SU-DHL-6 (cell line): ENCODE results near the gene ZNF280A.

Experiments
- H2AFZ ChIP-seq: fragments of 200-600 bp; sonication (generic); 2 replicates; pipeline ENCODE4 v1.6.1; 2014; ENCODE audit warnings: low read depth, mild to moderate bottlenecking, moderate library complexity, mixed read lengths, antibody characterized with exemption, low read length; ENCODE audit not compliant: severe bottlenecking
- H3F3A ChIP-seq: fragments of 200-600 bp; shearing (Covaris generic); 2 replicates; pipeline ENCODE4 v1.6.0; 2016; ENCODE audit warnings: antibody characterized with exemption, mild to moderate bottlenecking; ENCODE audit not compliant: insufficient read depth
- H3K27ac ChIP-seq: fragments of 200-600 bp; sonication (generic); 2 replicates; pipeline ENCODE4 v1.5.1; 2016; ENCODE audit warnings: low read depth, mild to moderate bottlenecking, low read length, moderate library complexity, mixed read lengths
- H3K27me3 ChIP-seq: fragments of 200-600 bp; sonication (generic), shearing (Covaris generic); 2 replicates; pipeline ENCODE4 v1.6.0; 2014; ENCODE audit warnings: mild to moderate bottlenecking, low read length
- H3K36me3 ChIP-seq: fragments of 200-600 bp; sonication (generic); 2 replicates; pipeline ENCODE4 v1.6.1; 2014; ENCODE audit warnings: mild to moderate bottlenecking, low read length, mixed read lengths
- H3K4me2 ChIP-seq: fragments of 300-600, 200-600 bp; shearing (Covaris generic), sonication (generic); 2 replicates; pipeline ENCODE4 v1.6.0; 2014; ENCODE audit warnings: low read length, low read depth, mild to moderate bottlenecking; ENCODE audit not compliant: poor library complexity, severe bottlenecking
- H3K4me3 ChIP-seq: fragments of 200-600 bp; sonication (generic); 2 replicates; pipeline ENCODE4 v1.5.1; 2014; ENCODE audit warnings: antibody characterized with exemption, low read length, mild to moderate bottlenecking, mixed read lengths; ENCODE audit not compliant: insufficient read depth, poor library complexity, severe bottlenecking
- H3K79me2 ChIP-seq: fragments of 200-600 bp; sonication (generic); 2 replicates; pipeline ENCODE4 v1.6.1; 2014; ENCODE audit warnings: mild to moderate bottlenecking, low read length, moderate library complexity; ENCODE audit not compliant: insufficient read depth
- H3K9ac ChIP-seq: fragments of 200-600 bp; sonication (generic); 2 replicates; pipeline ENCODE4 v1.7.0; 2014; ENCODE audit warnings: mild to moderate bottlenecking, low read length
- H3K9me2 ChIP-seq: fragments of 200-600 bp; sonication (generic); replicated peaks from 2 replicates; pipeline ENCODE4 v1.6.1; 2014; ENCODE audit warnings: low read length; ENCODE audit not compliant: insufficient read depth
- H3K9me3 ChIP-seq: fragments of 200-600 bp; sonication (generic); 2 replicates; pipeline ENCODE4 v1.6.1; 2014; ENCODE audit warnings: low read length, mixed read lengths; ENCODE audit not compliant: insufficient read depth
- H4K20me1 ChIP-seq: fragments of 200-600 bp; sonication (generic); 2 replicates; pipeline ENCODE4 v1.6.1; 2014; ENCODE audit warnings: low read depth, mild to moderate bottlenecking, antibody characterized with exemption, low read length, moderate library complexity, mixed read lengths
- EZH2phosphoT487 ChIP-seq: fragments of 200-600 bp; sonication (generic), shearing (Covaris generic); conservative IDR thresholded peaks from 2 replicates; pipeline ENCODE4 v1.6.1; 2018; ENCODE audit warnings: mild to moderate bottlenecking, antibody characterized with exemption, low read length, moderate library complexity, mixed read lengths
- TF ChIP-seq, protein P1 (sequence below): fragments of 200-600 bp; sonication (generic); IDR thresholded peaks from one replicate; pipeline ENCODE4 v1.5.1; 2017; ENCODE audit warnings: antibody characterized with exemption, mild to moderate bottlenecking, low read length, moderate library complexity; ENCODE audit not compliant: insufficient read depth, poor library complexity, severe bottlenecking

ZNF280A gene

DNA sequence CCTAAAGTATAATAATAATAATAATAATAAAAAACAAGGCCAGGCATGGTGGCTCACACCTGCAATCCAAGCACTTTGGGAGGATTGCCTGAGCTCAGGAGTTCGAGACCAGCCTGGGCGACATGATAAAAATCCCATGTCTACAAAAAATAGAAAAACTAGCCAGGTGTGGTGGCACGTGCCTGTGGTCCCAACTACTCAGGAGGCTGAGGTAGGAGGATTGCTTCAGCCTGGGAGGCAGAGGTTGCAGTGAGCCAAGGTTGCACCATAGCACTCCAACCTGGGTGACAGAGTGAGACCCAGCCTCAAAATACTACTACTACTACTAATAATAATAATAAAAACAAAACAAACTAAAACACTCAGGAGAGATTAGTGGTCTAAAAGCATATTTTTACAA, 15.6 kb upstream of the ZNF280A start:
- H3K9ac ChIP-seq = no peak overlapping the region
- H3K27me3 ChIP-seq = no peaks in the 10 kb centered on the region
- H3K4me3 ChIP-seq = no peak overlapping the region
- H3K9me3 ChIP-seq = no peaks in the 10 kb centered on the region
- TF ChIP-seq EZH2phosphoT487 = no peak
- TF ChIP-seq, protein P1, sequence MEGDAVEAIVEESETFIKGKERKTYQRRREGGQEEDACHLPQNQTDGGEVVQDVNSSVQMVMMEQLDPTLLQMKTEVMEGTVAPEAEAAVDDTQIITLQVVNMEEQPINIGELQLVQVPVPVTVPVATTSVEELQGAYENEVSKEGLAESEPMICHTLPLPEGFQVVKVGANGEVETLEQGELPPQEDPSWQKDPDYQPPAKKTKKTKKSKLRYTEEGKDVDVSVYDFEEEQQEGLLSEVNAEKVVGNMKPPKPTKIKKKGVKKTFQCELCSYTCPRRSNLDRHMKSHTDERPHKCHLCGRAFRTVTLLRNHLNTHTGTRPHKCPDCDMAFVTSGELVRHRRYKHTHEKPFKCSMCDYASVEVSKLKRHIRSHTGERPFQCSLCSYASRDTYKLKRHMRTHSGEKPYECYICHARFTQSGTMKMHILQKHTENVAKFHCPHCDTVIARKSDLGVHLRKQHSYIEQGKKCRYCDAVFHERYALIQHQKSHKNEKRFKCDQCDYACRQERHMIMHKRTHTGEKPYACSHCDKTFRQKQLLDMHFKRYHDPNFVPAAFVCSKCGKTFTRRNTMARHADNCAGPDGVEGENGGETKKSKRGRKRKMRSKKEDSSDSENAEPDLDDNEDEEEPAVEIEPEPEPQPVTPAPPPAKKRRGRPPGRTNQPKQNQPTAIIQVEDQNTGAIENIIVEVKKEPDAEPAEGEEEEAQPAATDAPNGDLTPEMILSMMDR = no peak
- no peaks in the 10 kb centered on the region for H3K36me3 ChIP-seq
- H2AFZ ChIP-seq = no peak overlapping the region
- no peaks in the 10 kb centered on the region for H3K9me2 ChIP-seq
- no peaks in the 10 kb centered on the region for H3F3A ChIP-seq
- H4K20me1 ChIP-seq = no peaks in the 10 kb centered on the region
- no peaks in the 10 kb centered on the region for H3K79me2 ChIP-seq
- no peak overlapping the region for H3K4me2 ChIP-seq
- H3K27ac ChIP-seq = no peak overlapping the region

GRCh38 chr22:22534604-22535415, 14.7 kb upstream of the ZNF280A start:
- no peaks in the 10 kb centered on the region for H3K27me3 ChIP-seq
- H3K79me2 ChIP-seq = no peaks in the 10 kb centered on the region
- H3K36me3 ChIP-seq = no peaks in the 10 kb centered on the region
- TF ChIP-seq, protein P1 = no peak
- TF ChIP-seq EZH2phosphoT487 = no peak
- no peak overlapping the region for H3K27ac ChIP-seq
- H3K9me2 ChIP-seq = no peaks in the 10 kb centered on the region
- H3F3A ChIP-seq = no peaks in the 10 kb centered on the region
- no peaks in the 10 kb centered on the region for H4K20me1 ChIP-seq
- no peak overlapping the region for H3K4me2 ChIP-seq
- no peak overlapping the region for H3K4me3 ChIP-seq
- no peaks in the 10 kb centered on the region for H3K9me3 ChIP-seq
- H3K9ac ChIP-seq = no peak overlapping the region
- no peak overlapping the region for H2AFZ ChIP-seq

- H3K79me2 ChIP-seq = no peaks in the 10 kb centered on the region
- TF ChIP-seq, protein P1 = no peak
- no peak for TF ChIP-seq EZH2phosphoT487
- no peaks in the 10 kb centered on the region for H3K9me3 ChIP-seq
- H3K4me2 ChIP-seq = no peak overlapping the region
- H3K27ac ChIP-seq = no peak overlapping the region
- H3F3A ChIP-seq = no peaks in the 10 kb centered on the region
- H3K9ac ChIP-seq = no peak overlapping the region
- H4K20me1 ChIP-seq = no peaks in the 10 kb centered on the region
- no peak overlapping the region for H3K4me3 ChIP-seq
- no peaks in the 10 kb centered on the region for H3K27me3 ChIP-seq
- H3K36me3 ChIP-seq = no peaks in the 10 kb centered on the region
- H3K9me2 ChIP-seq = no peaks in the 10 kb centered on the region
- H2AFZ ChIP-seq = no peak overlapping the region
These were observed 13.8 kb upstream of the ZNF280A start for GRCh38 chr22:22533863-22534262.
